Daoy (cell line): Measurements from ENCODE around the gene HS3ST3B1. TPM values are rescaled to one million over a fixed set of nuclear protein-coding genes. Genes with fewer than 3 reads are reported as not detected.

Experiments
- DNase-seq: peaks from one replicate; pipeline ENCODE4 v3.0.0-alpha.2; 2015; ENCODE audit warnings: low read depth
- total RNA-seq: library from RNA; depleted of rRNA; stranded (reverse); fragments of >200 nt; shearing (Covaris generic); gene quantifications from 2 replicates; pipeline ENCODE4 v1.2.3, GENCODE V29; 2014

The HS3ST3B1 gene
- total RNA-seq, 1 experiment from 2014 or later, result 4.7 TPM

DNA sequence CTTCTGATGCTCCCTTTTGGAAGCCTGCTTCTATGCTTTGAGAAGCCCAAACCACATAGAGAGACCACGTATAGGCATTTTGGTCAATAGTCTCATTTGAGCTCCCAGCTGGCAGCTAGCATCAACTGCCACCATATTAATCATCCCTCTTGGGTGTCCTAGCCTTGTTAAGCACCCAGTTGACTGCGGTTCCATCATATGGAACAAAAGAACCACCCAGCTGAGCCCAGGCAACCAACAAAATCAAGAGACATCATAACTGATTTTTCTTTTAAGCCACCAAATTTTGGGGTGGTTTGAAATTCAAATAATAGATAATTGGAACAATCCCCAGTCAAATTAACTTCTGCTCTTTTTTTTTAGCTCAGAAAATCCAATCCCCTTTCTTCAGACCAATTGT, 53.9 kb downstream of the HS3ST3B1 start:
- DNase-seq, result no peak

DNA sequence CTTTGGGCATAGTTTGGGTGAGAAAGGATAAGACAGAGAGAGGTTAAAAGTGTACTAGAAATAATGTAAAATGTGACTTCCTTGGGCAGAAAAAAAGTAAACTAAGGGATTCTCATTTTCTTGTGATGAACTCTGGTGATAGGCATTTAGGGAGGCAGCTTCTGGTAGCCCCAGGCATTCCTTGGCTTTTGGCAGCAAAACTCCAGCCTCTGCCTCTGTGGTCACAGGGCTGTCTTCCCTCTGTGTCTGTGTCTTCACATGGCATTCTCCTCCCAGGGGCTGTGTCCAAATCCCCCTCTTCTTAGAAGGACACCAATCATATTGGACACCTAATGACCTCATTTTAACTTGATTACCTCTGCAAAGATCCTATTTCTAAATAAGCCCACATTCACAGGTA, 54.7 kb downstream of the HS3ST3B1 start:
- peak; percentile 25 for DNase-seq

DNA sequence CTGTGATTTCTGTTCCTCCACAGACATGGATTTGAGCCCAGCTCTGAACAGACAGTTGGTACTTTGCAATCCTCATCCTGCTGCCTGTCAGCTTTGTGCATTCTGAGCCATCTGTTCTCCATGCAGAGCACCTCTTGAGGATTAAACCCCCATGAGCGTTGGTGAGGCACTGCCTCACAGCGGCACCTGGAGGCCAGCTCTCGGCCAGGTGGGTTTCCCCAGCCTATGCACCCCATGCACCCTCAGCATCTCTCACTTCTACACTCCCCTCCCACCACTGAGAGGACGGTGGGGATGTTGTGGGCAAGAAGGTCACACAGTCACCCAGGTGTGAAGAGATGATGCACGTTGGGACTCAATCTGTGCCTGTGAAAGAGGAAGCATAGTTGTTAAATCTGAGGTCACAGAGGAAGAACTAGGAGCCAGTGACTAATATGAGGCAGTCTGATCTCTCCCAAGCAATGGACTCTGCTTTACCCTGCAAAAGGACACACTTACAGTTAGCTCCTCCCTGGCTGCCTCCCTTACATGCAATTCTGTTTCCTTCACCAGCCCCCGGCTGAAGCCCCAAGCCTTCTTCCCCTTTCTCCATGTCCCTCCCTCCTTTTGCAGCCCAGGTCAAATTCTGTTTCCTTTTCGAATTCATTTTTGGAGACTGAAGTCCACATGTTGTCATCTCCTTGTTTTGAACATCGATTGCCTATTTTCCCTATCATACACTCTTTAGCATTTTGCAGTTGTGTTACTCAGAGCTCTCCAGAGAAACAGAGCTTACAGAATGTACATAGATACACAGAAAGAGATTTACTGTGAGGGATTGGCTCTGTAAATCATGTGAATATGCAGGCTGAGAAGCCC, 58.5 kb downstream of the HS3ST3B1 start:
- DNase-seq, result no peak

DNA sequence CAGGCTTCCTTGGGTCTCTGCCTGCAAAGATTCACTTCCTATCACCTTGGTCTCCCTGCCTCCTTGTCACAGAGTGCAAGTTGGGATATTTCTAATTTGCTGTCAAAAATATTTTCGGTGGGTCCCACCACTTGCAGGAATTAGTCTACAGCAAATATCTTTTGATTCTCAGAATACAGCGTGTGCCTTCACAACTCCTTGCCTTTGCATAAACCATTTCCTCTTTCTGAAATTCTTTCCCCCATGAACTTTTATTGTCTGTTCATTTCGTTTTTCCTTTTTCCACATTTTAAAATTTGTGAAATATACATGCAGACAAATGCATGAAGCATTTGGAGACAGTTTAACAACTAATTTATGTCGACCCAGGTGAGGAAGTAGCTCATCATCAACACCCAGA, 60.0 kb downstream of the HS3ST3B1 start:
- no peak for DNase-seq

DNA sequence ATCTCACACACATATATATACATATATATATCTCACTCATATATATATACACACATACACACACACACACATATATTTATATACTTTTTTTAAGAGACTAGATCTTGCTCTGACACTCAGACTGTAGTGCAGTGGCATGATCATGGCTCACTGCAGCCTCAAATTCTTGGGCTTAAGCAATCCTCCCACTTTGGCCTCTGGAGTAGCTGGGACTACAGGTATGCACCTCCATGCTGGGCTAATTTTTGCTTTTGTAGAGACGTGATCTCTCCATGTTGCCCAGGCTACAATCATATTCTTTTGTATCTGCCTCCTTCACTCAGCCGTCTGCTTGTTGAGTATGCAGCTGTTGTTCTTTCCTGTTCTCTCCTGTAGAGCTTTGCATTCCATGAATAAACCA, 60.6 kb downstream of the HS3ST3B1 start:
- no peak for DNase-seq

DNA sequence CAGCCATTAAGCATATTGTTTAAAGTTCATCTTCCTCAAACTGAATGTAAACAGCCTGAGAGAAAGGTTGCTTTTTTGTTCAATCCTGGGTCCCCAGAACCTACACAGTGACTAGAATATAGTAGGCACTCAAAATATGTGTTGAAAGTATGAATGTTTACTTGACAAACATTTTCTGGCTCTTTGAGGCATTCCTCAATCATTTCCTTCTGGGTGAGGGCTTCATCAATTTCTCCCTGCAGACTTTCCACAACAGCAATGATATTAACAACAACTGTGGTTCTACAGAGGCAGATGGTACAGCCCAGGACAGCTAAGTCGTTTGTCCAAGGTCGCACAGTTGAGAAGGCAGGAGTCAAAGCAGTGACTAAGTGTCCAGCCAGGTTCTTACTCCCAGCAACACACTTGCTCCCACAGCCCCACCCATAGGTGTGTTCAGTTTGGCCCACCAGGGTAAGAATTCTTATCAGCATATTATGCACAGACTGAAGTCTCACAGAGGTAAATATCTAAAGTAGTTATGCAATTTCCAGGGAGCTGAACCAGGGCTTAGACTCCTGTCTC, 61.1 kb downstream of the HS3ST3B1 start:
- no peak for DNase-seq

DNA sequence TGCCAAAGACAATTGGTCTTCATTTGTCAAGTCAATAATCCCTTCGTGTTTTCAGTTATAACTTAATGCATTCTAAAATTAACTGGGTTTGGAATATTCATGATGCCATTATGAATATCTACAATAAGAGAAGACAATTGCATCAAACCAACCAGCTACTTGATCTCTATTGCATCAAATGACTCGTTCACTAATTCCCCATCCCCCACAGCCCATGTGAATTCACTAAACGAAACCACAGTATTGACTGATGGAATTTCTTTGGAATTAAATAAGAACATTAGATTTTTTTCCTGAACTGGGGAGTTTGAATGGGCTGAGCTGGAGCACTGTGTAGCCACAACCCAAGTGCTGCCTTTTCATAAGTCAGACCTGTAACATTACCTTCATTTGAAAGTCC, 65.3 kb downstream of the HS3ST3B1 start:
- no peak for DNase-seq

DNA sequence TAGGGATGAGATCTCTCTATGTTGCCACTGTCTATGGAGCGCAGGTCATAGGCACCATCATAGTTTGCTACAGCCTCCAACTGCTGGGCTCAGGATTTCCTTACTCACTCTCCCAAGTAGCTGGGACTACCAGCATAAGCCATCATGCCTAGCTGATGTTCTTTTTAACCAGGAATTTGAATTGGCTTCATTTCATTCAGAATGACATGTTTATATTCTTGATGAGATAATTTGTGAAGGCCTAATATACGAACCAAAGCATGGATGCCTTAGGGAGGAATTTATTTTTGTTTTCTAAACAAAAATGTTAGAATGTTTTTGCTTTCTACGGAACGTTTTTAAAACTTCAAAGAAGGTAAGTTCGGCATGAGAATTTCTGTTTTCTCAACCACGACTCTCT, 71.6 kb downstream of the HS3ST3B1 start:
- DNase-seq, result no peak

DNA sequence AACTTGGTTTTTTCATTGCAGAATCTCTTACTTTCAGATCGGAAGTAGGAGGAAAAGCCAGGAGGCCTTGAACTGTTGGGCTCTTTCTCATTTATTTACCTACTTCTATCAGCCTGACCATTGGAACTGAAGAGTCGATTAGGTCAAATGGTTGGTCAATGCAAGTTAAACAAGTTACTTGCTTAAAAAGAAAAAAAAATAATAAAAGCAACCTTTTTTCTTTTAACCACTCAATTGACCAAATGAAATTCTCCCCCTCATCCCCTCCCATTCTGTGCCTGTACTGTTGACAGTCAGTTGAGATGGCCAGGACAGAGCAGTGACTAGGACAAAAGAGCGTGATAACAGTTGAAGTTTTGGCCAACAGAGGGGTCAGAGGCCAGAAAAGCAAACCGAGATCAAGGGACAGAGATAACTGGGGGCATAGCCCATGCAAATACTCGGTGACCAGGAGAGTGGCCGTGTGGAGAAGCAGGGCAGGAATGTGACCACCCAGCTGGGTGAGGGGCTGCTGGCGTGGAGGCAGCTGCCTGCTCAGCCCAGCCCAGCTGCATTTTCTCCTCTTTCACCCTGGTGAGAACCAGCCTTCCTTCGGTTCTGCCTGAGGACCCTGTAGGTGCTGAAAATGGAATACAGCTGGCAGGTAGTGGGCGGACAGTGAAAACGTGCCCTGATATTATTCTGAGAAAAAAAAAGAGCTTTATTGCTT, 72.2 kb downstream of the HS3ST3B1 start:
- no peak for DNase-seq

DNA sequence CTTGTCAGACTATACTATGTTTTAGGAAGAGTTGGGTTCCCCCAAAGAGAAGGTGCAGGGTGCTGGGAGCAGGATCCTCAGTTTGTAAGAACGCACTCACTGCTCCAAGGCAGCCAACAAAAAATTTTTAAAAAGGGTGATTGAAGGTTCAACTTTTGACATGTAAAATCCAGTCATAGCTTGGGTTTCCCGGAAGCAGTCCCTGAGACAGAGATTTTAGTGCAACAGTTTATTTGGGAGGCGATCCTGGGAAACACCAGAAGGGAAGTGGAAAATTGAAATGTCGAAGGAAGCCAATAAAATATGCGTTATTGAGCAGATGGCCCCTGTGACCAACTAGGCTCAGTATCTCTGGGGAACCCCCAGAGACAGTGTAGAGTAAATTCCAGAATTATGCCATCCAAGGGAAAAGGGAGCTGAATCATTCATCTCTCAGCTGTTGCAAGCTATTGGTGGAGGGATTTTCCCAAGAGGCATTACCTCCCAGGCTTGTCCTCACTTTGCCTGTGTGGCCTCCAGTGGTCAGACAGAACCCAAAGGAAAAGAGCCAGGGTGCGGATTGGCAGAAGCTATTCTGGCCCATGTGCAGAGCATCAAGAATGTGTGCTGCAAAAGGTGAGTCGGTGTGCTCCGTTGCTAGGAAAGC, 72.9 kb downstream of the HS3ST3B1 start:
- DNase-seq, result peak; percentile 65

DNA sequence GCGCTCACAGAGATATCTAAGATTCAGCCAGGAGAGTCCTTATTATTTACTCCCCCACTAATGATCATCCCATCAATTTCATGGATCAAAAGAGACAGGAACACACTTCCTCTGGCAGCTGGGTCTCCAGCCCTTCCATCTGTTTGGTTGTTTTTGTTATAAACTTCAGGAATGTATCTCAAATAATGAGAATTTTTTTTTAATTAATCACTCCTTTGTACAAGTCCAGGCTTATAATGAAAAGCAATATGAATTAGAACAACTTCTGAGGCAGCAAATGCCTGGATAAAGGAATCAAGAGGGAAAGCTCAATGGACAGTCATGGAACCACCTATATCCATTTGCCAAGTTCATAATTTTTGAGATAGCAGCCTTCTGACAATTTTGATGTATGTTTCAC, 73.4 kb downstream of the HS3ST3B1 start:
- DNase-seq, result no peak

DNA sequence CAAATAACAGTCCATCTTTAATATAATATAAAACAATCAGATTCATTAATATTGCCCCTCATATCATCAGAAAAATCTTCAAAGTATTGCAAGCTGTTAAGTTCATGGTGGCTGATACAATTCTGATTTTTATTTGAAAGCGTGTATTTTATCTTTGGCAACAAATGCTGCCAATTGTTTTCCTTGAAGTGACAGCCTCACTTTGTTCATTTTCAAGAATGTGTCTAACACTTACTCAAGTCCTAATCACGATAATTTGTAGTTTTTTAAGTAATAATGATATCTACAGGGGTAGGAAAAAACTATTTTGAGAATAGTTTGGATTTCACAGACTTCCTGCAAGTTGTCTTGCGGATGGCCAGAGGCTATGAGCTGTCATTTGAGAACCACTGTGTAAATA, 75.8 kb downstream of the HS3ST3B1 start:
- DNase-seq, result no peak

DNA sequence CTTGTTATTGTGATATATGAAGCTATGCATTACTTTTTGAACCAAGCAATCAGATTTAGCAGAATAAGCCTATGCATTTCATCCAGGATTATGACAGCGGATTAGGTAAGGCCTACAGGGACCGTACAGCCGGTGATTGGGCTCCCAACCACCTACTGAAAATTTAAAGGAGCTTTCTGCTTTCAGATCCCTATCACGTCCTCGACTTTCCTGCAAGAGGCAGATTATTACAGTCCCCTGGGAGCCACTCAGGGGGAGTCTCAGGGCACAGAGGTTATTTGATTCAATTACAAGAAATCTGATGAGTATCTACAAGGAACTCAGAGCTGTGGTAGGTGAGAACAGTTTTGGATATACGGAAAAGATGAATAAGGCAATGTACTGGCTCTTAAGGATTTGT, 80.7 kb downstream of the HS3ST3B1 start:
- DNase-seq, result no peak

DNA sequence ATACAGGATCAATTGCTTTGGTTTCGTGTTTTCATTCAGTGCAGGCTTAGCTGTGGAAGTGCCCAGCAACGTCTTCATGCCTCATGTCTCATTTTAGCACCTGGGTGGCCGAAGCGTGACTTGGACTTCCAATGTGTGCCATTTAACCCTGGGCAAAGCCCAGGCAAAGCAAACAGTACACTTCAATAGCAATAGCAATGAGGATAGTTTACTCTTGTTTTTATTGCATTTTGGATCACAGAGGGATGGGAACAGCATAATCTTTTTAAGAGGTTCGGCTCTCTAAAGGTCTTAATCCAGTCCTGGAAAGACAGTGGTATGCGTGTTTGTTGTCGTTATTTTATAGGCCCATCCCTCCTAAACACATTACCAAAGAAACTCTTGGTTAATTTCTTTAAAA, 86.2 kb downstream of the HS3ST3B1 start:
- DNase-seq, result no peak

DNA sequence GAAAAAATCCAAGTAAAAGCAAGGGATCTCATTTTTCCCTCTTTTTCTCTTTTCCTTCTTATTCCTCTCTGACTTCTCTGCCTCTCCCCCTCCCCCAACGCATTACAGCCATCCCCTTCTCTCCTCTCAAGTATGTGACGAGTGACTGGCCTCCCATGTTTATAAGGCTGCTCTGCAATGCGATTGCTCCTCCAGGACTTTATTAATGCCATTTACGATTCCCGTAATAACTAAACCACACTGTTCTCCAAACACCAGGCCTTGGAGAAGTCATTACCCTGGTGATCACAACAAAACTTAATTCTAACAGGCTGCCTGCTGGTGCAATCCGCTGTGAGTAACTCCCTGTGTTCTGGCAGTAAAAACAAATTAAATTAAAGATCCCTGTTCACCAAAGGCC, 88.8 kb downstream of the HS3ST3B1 start:
- DNase-seq, result no peak

DNA sequence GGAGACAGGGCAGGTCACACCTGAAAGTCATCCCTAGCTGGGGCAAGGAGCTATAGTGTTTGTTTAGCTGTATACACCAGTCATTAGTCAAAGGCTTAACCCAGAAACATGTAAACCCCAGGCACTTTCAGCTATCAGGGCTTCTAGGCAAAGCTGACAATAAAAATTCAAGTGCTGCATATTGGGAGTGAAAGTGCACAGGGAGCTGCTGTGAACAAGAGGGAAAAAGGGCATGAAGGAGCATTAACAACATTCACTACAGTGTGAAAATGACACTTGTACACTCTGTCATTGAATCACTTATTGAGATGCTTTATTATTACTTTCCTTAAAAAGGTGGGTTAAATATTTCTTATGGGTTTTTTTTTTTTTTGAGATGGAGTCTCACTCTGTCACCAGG, 92.8 kb downstream of the HS3ST3B1 start:
- no peak for DNase-seq

DNA sequence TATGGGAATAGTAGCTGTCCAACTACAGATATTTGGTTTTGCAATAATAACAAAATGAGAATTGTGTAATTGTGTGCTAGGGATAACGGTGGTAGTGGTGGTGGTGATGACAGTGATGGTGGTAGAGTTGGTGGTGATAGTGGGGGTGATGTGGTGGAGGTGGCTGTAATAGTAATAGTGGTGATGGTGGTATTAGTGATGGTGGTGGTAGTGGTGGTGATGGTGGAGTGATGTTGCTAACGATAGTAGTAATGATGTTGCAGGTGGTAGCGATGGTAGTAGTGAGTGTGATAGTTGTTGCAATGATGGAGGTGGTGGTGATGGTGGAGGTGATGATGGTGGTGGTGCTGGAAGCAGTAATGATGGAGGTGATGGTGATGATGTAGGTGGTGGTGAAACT, 94.4 kb downstream of the HS3ST3B1 start:
- no peak for DNase-seq

DNA sequence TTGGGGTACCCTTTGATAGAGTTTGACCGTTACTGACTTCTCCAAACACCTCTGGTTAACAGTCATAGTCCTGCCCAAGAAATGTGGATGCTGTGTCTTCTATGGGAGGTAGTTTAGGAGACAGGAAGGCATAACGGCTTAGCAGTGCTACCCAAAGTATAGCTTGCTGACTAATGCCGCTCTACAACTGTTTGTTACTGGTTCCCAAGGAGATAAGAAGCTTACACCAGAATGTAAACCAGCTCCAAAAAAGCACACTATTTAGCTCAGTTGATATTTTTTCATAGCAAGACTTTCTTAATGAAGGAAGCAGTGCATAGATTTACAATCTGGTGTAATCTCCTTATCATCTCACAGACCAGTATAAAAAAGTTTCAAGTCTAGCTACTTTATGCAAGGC, 95.7 kb downstream of the HS3ST3B1 start:
- DNase-seq, result peak; percentile 27

DNA sequence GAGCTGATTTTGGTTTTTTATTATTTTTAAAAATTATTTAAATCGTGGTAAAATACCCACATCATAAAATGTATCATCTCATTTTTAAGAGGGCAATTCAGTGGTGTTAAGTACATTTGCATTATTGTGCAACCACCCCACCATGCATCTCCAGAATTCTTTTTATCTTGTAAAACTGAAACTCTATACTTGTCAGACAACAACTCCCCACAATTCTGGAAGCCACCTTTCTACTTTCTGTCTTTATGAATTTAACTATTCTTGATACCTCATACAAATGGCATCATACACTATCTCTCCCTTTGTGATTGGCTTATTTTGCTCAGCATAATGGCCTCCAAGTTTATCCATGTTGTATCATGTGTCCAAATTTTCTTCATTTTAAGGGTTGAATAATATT, 97.9 kb downstream of the HS3ST3B1 start:
- no peak for DNase-seq
